ENCODE results near the gene DNAH14. TPM values are rescaled to one million over a fixed set of nuclear protein-coding genes. Genes with fewer than 3 reads are reported as not detected.

DNAH14 gene
- total RNA-seq: 4.4 and 8.2 TPM in 2 replicates

DNA sequence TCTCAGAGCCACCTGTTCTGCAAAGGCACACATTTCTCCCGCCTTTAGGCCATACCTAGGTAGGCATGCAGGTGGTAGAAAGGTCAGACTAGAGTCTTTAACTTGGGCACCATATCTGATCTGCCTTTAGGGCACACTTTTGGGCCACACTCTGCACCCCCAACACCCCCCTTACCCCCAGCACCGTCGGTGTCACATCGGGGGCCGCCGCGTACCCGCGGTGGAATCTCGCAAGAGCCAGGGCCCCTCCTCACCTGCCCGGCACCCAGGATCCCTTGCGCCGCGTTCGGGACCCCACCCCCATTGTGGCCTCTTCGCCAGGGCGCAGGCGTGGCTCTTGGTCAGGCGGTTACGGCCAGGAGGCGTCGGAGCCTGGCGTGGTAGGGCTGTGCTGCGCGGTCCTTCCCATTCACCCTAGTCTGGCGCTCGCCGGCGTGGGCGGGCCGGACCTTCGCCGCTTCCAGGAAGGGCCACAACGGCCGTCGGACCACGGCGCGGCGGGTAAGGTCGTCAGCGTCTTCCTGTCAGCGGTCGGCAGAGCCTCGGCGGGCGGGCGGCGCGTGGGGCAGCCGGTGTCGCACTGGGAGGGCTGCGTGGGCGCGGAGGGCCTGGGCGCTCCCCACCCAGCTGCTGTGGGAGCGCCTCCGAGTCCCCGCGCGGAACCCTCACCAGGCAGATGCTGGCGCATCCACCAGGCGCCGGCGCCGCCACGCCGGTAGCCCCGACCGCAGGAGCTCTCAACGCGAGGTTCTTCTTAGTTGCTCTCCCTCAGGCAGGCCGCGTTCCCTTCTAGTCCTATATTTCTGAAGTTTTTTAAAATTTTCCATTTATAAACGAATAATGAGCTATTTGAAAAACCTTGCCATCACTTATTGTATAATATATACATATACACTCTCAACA is at the start of gene DNAH14:
Gene DNAH14, plus strand, starts transcription at position 341 of the 903 bp plus-strand sequence. CDS start 23,028 bp downstream, outside the sequence.

DNA sequence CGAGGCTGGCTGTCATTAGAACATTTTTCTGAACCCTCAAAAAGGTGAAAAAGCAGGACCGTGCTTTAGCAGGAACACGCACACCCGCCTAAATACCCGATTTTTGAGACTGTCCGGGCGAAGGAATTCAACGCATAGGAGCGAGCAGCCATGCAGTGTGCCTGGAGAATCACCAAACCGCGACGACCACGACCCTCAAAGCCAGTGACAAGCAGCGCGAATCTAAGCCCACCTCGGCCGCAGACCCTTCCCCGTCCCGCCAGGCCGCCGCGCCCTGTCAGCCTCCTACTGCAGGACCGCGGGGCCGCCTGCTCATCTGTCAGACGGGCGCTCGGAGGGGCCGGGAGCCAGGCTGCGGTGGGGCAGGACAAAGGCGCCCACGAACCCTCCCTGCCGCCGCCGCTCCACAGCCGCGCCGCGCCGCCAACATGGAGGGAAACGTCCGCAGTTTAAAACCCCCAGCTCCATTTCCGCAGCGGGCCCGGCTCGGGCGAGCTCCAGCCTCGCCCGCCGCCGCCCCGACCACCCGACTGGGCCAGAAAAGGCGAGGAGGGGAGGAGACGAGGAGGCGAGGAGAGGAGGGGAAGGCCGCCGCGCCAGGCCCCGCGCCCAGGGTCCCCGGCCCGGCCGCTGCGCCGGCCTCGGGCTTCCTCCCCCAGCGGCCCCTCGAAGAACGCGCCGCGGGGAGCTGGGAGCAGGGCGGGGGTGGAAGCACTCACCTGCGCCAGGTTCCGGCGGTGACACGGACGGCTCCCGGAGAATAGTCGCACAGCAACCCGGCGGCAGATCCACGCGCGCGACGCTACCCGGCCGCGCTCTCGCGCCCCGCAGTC is 498.0 kb downstream of the DNAH14 start, which contains the start of gene LBR:
Gene LBR, minus strand, starts transcription at position 804 of the 833 bp plus-strand sequence. CDS start 3,963 bp downstream, outside the sequence.

All from smooth muscle cell of the pulmonary artery (primary cell).